Measurements from ENCODE around the gene TLNRD1. TPM values are rescaled to one million over a fixed set of nuclear protein-coding genes. Genes with fewer than 3 reads are reported as not detected.

Gene TLNRD1
- total RNA-seq, 1 experiment from 2014 or later: 22.5 TPM

DNA sequence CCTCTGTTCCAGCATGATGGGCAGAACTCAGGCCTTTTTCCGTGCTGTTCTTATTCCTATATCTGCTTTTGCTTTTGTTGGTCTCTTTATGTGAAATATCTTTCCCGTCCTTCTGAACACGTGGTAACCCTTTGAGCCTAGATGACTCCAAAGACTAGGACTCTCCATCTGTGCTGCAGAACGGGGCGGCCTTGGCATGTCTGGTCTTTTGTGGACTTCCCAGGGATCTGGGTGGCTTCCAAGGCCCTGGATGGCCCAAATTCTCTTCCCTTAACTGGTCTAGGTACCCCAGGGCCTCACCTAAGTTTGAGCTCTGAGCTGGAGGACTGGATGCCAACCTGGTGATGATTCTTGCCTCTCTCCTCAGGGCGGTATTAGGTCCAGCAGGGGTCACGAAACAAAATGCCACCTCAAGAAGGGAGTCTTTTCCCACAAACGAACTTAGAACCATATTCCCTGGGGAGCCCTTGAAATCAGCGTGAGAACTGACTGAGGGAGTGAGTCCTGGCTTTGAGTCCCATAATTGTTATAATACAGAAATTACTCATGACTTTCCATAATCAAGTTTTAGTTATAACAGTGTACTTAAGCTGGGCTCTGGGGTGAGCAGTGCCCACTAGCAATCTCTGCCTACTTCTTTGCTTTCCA is 13.8 kb downstream of the TLNRD1 start:
- intact Hi-C loops (cut with micrococcal nuclease): no loop called here
- Histone ChIP-seq H3K9me2 (ENCODE audit: insufficient read depth) (no peaks in the 10 kb centered on the region), H3K4me1 (ENCODE audit: control insufficient read depth in 1 of 2, insufficient read depth in 2 of 2, low read length in 2 of 2) (no peaks in the 10 kb centered on the region), H4K20me1 (ENCODE audit: insufficient read depth) (no peaks in the 10 kb centered on the region), H3K4me3 (replicated peaks in 1 of 2; ENCODE audit: low read depth in 1 of 2, low read length in 2 of 2) (no peak overlapping the region), H2AFZ (ENCODE audit: low read depth, low read length, poor library complexity, severe bottlenecking) (no peak overlapping the region), H3K36me3 (ENCODE audit: control insufficient read depth in 1 of 2, insufficient read depth in 2 of 2, low read length in 2 of 2) (no peaks in the 10 kb centered on the region), H3K27me3 (ENCODE audit: insufficient read depth, low read length) (no peaks in the 10 kb centered on the region), H3K9ac (ENCODE audit: low read length) (no peak overlapping the region), H3K4me2 (ENCODE audit: low read length) (no peak overlapping the region), H3K9me3 (ENCODE audit: control insufficient read depth in 1 of 2, insufficient read depth in 1 of 2, low read depth in 1 of 2, low read length in 2 of 2) (no peaks in the 10 kb centered on the region), H3K27ac (ENCODE audit: low read depth, low read length) (no peak overlapping the region), H3K79me2 (ENCODE audit: insufficient read depth, low read length) (no peaks in the 10 kb centered on the region)
- no TSS peak for BruUV-seq (replicated peaks)
- POLR2A ChIA-PET: no interaction called here
- TF ChIP-seq CEBPB (IDR thresholded peaks at IDR 0.05; ENCODE audit: low read depth) (no peak), FOSL1 (IDR thresholded peaks at IDR 0.05; ENCODE audit: low read depth) (no peak), POLR2A (IDR thresholded peaks at IDR 0.05; ENCODE audit: borderline replicate concordance, extremely low read depth, insufficient read depth, insufficient read length) (no peak), POLR2AphosphoS5 (IDR thresholded peaks at IDR 0.05; ENCODE audit: low read depth, low read length) (no peak), ELF1 (IDR thresholded peaks at IDR 0.05; ENCODE audit: borderline replicate concordance, low read depth) (no peak), SIN3A (IDR thresholded peaks at IDR 0.05; ENCODE audit: low read depth) (no peak), SRF (IDR thresholded peaks at IDR 0.05; ENCODE audit: low read depth) (no peak)
- TF ChIP-seq, protein P1, sequence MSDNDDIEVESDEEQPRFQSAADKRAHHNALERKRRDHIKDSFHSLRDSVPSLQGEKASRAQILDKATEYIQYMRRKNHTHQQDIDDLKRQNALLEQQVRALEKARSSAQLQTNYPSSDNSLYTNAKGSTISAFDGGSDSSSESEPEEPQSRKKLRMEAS (IDR thresholded peaks at IDR 0.05): no peak
- TF ChIP-seq, protein P2, sequence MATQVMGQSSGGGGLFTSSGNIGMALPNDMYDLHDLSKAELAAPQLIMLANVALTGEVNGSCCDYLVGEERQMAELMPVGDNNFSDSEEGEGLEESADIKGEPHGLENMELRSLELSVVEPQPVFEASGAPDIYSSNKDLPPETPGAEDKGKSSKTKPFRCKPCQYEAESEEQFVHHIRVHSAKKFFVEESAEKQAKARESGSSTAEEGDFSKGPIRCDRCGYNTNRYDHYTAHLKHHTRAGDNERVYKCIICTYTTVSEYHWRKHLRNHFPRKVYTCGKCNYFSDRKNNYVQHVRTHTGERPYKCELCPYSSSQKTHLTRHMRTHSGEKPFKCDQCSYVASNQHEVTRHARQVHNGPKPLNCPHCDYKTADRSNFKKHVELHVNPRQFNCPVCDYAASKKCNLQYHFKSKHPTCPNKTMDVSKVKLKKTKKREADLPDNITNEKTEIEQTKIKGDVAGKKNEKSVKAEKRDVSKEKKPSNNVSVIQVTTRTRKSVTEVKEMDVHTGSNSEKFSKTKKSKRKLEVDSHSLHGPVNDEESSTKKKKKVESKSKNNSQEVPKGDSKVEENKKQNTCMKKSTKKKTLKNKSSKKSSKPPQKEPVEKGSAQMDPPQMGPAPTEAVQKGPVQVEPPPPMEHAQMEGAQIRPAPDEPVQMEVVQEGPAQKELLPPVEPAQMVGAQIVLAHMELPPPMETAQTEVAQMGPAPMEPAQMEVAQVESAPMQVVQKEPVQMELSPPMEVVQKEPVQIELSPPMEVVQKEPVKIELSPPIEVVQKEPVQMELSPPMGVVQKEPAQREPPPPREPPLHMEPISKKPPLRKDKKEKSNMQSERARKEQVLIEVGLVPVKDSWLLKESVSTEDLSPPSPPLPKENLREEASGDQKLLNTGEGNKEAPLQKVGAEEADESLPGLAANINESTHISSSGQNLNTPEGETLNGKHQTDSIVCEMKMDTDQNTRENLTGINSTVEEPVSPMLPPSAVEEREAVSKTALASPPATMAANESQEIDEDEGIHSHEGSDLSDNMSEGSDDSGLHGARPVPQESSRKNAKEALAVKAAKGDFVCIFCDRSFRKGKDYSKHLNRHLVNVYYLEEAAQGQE (IDR thresholded peaks at IDR 0.05; ENCODE audit: low read depth): no peak
- TF ChIP-seq, protein P3, sequence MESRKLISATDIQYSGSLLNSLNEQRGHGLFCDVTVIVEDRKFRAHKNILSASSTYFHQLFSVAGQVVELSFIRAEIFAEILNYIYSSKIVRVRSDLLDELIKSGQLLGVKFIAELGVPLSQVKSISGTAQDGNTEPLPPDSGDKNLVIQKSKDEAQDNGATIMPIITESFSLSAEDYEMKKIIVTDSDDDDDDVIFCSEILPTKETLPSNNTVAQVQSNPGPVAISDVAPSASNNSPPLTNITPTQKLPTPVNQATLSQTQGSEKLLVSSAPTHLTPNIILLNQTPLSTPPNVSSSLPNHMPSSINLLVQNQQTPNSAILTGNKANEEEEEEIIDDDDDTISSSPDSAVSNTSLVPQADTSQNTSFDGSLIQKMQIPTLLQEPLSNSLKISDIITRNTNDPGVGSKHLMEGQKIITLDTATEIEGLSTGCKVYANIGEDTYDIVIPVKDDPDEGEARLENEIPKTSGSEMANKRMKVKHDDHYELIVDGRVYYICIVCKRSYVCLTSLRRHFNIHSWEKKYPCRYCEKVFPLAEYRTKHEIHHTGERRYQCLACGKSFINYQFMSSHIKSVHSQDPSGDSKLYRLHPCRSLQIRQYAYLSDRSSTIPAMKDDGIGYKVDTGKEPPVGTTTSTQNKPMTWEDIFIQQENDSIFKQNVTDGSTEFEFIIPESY (IDR thresholded peaks at IDR 0.05; ENCODE audit: extremely low read depth, insufficient replicate concordance, low read length): no peak
- no peak for ATAC-seq
- CTCF ChIA-PET: no interaction called here
- RAD21 ChIA-PET (ENCODE audit: low non-redundant PET in 1 of 2, low total read pairs in 2 of 2, uncharacterized antibody in 2 of 2, unreplicated experiment in 2 of 2): no interaction called here
- DNase-seq (ENCODE audit: low read depth, low spot score): no peak

Data from HCT116 (cell line).